AG04450 (cell line): ENCODE measurements around the gene RPS3A. TPM values are rescaled to one million over a fixed set of nuclear protein-coding genes. Genes with fewer than 3 reads are reported as not detected.

Experiments
- CTCF ChIA-PET: fragments of 300-600, 350-600 bp; formaldehyde crosslinking; extraction: SDS; loops from one replicate; lab custom pipeline; 2022; ENCODE audit warnings: antibody characterized with exemption, inconsistent platforms; lab: Charles Lee
- POLR2A ChIA-PET: fragments of 350-600 bp; formaldehyde crosslinking; extraction: SDS; loops from one replicate; lab custom pipeline; 2021; ENCODE audit warnings: antibody characterized with exemption, inconsistent platforms; lab: Yijun Ruan, JAX
- DNase-seq: peaks from one replicate; pipeline ENCODE4 v3.0.0-alpha.2; 2011; ENCODE audit warnings: low read depth, low spot score
- H3K27ac ChIP-seq: one replicate; pipeline ENCODE4 v1.5.1; 2012; ENCODE audit warnings: low read depth, low read length, control low read depth
- H3K27me3 ChIP-seq: one replicate; pipeline ENCODE4 v1.6.0; 2012; ENCODE audit warnings: low read length; ENCODE audit not compliant: control insufficient read depth, insufficient read depth
- H3K4me3 ChIP-seq: 2 replicates; pipeline ENCODE4 v1.5.1; 2011; ENCODE audit warnings: mild to moderate bottlenecking, low read depth, low read length, control low read depth
- H3K9me3 ChIP-seq: 2 replicates; pipeline ENCODE4 v1.5.1; 2012; ENCODE audit warnings: low read length; ENCODE audit not compliant: control insufficient read depth, insufficient read depth
- polyA plus RNA-seq: library from polyadenylated mRNA; depleted of rRNA; stranded (reverse); fragments of >200 nt; gene quantifications from 2 replicates; pipeline ENCODE4 v1.2.3, GENCODE V29; 2011
- TF ChIP-seq, protein P1 (sequence below): IDR thresholded peaks from 2 replicates; pipeline ENCODE4 v1.5.1; 2011; ENCODE audit warnings: low read depth, low read length, control low read depth, inconsistent platforms

The RPS3A gene
- polyA plus RNA-seq, 1 experiment: 4,190 TPM

GRCh38 chr4:151143811-151144210 lies 44.4 kb downstream of the RPS3A start:
- Histone ChIP-seq H3K4me3 (no peak overlapping the region), H3K27me3 (no peaks in the 10 kb centered on the region), H3K27ac (no peak overlapping the region), H3K9me3 (no peaks in the 10 kb centered on the region)
- TF ChIP-seq, protein P1, sequence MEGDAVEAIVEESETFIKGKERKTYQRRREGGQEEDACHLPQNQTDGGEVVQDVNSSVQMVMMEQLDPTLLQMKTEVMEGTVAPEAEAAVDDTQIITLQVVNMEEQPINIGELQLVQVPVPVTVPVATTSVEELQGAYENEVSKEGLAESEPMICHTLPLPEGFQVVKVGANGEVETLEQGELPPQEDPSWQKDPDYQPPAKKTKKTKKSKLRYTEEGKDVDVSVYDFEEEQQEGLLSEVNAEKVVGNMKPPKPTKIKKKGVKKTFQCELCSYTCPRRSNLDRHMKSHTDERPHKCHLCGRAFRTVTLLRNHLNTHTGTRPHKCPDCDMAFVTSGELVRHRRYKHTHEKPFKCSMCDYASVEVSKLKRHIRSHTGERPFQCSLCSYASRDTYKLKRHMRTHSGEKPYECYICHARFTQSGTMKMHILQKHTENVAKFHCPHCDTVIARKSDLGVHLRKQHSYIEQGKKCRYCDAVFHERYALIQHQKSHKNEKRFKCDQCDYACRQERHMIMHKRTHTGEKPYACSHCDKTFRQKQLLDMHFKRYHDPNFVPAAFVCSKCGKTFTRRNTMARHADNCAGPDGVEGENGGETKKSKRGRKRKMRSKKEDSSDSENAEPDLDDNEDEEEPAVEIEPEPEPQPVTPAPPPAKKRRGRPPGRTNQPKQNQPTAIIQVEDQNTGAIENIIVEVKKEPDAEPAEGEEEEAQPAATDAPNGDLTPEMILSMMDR: no peak
- CTCF ChIA-PET: no interaction called here
- DNase-seq: no peak
- POLR2A ChIA-PET: no interaction called here

DNA sequence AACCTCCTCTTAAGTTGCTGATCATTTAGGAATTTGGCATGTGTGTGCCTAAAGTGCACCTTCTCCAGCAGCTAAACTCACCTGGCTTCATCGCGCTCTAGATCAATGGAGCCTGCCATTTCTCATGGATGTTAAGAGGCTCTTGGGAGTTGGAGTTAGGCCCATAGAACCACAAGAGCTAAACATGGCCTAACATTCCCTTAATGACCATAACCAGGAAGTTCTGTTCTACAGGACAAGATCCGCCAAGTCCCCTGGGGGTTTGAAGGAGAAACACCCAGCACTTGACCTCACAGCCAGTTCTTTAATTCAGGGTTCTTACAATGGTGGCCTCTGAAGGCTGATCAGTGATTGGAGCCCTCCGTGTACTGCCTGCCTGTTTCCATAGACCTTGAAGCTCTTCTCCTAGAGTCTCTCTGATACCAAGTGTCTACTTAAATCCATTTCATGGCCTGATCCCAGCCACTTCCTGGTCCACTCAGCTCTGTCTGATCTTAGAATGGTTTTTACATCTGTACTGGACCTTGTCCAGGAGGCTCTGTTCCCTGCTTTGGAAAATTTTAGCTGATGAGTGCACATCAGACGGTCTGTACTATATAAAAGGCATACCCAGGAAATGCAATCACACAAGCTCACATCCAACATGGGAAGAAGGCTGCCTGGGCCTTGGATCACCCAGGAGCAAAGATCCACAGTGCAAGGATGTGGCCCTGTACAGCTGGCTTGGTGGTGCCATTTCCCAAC lies 45.1 kb downstream of the RPS3A start:
- ChIA-PET POLR2A (no interaction called here), CTCF (interaction anchor here (0.9 kb wide), 1 partner anchor 27 kb away, joined by 3 read pairs; no protein-coding TSS in a partner anchor)
- H3K9me3 ChIP-seq: no peaks in the 10 kb centered on the region
- H3K27ac ChIP-seq: no peak overlapping the region
- DNase-seq: no peak
- TF ChIP-seq, protein P1: no peak
- H3K27me3 ChIP-seq: no peaks in the 10 kb centered on the region
- H3K4me3 ChIP-seq: no peak overlapping the region

GRCh38 chr4:151147000-151147399 lies 47.6 kb downstream of the RPS3A start:
- Histone ChIP-seq H3K27ac (no peak overlapping the region), H3K4me3 (no peak overlapping the region), H3K27me3 (no peaks in the 10 kb centered on the region), H3K9me3 (no peaks in the 10 kb centered on the region)
- TF ChIP-seq, protein P1: no peak
- DNase-seq: no peak
- ChIA-PET CTCF (interaction anchor here (1.1 kb wide), 1 partner anchor 30 kb away, joined by 3 read pairs; no protein-coding TSS in a partner anchor), POLR2A (no interaction called here)

- no peak for DNase-seq
- Histone ChIP-seq H3K27me3 (no peaks in the 10 kb centered on the region), H3K4me3 (no peak overlapping the region), H3K9me3 (no peaks in the 10 kb centered on the region), H3K27ac (no peak overlapping the region)
- ChIA-PET CTCF (interaction anchor here (0.7 kb wide), 1 partner anchor 9 kb away, joined by 3 read pairs; no protein-coding TSS in a partner anchor), POLR2A (interaction anchor here (1.3 kb wide), 1 partner anchor 10 kb away, joined by 3 read pairs; no protein-coding TSS in a partner anchor)
- TF ChIP-seq, protein P1: no peak
These were observed 48.8 kb downstream of the RPS3A start for GRCh38 chr4:151148261-151148660.
